HG03342 (cell line): ENCODE data around the gene PRKACA.
"Not testable (repeated sequence)": the region's sequence is repeated elsewhere in the genome, so short reads cannot be mapped to it uniquely, and the experiment has no call there.

ENCODE experiments used
- ATAC-seq: cut with Tn5 transposase; IDR thresholded peaks from one replicate; pipeline ENCODE4 v1.9.1; 2021; ENCODE audit warnings: mild to moderate bottlenecking, moderate library complexity; ENCODE audit not compliant: unreplicated experiment

Gene PRKACA

GRCh38 chr19:14052470-14052869, 65.1 kb downstream of the PRKACA start:
- ATAC-seq = no peak

GRCh38 chr19:14051980-14052379, 65.6 kb downstream of the PRKACA start:
- no peak for ATAC-seq

- ATAC-seq = not testable (repeated sequence)
Observed at GRCh38 chr19:14050961-14051360, 66.6 kb downstream of the PRKACA start.

GRCh38 chr19:14050512-14050911, 67.0 kb downstream of the PRKACA start:
- no peak for ATAC-seq

GRCh38 chr19:14048443-14049153, 69.0 kb downstream of the PRKACA start:
- ATAC-seq = no peak

- not testable (repeated sequence) for ATAC-seq
Observed at GRCh38 chr19:14047866-14048265, 69.7 kb downstream of the PRKACA start.

GRCh38 chr19:14042659-14043608, 74.6 kb downstream of the PRKACA start:
- peak; percentile 56 for ATAC-seq
